NCI-H345 treated with DMSO at 0.1 percent for 48 hours (cell line): ENCODE data around the gene MAP3K1.
"Not testable (repeated sequence)": the region's sequence is repeated elsewhere in the genome, so short reads cannot be mapped to it uniquely, and the experiment has no call there.

Source experiments
- DNase-seq: peaks from one replicate; lab custom pipeline; 2025; ENCODE audit not compliant: unreplicated experiment; lab: John Stamatoyannopoulos, UW

Gene MAP3K1

DNA sequence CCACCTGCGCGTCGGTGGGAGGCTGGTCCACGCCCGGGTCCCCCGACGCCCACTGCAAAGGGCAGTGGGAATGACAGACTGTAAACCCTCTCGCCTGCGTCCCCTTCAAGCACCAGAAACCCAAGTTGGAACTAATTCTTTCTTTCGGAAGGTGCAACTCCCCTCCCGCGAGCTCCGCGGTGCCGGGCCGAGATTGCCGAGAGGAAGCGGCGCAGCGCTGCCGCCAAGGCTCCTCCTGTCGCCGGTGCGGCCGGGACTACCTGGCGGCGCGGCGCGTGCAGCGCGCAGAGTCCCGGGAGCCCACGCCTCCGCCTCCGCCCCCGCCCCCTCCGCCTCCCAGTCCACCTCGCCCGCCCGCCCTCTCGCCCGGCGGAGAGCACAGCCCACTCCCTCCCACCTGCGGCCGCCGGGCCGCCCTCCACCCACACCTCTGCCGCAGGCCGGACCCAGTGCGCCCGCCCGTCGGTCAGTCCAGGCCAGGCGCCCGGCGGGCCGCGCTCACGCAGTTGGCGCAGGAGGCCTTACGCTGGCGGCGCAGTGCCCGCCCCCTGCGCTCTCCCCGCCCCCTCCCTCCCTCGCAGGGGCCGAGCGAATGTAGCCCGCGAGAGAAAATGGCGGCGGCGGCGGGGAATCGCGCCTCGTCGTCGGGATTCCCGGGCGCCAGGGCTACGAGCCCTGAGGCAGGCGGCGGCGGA, at the start of gene MAP3K1:
Gene MAP3K1 (plus strand): TSS at position 587 of the 695 bp plus-strand sequence. CDS start 25 bp downstream, at position 612.
- peak; percentile 23 for DNase-seq

DNA sequence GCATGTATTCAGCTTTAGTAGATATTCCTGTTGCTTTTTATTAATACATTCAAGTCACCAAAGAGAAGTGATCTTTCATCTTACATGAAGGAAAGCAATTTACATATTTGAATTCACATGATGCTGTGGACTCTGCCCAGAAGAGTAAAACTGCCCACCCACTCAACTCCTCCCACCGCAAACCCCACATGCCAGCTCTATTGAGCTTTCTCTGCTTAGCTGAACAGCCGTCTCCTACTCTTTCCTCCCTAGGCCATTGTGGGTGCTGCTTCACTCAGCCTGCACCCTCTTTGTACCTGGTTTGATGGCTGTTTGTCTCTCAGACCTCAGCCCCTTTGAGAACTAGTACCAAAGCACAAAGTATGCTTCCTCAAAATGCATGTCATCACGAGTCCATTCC, 48.4 kb upstream of the MAP3K1 start:
- no peak for DNase-seq

DNA sequence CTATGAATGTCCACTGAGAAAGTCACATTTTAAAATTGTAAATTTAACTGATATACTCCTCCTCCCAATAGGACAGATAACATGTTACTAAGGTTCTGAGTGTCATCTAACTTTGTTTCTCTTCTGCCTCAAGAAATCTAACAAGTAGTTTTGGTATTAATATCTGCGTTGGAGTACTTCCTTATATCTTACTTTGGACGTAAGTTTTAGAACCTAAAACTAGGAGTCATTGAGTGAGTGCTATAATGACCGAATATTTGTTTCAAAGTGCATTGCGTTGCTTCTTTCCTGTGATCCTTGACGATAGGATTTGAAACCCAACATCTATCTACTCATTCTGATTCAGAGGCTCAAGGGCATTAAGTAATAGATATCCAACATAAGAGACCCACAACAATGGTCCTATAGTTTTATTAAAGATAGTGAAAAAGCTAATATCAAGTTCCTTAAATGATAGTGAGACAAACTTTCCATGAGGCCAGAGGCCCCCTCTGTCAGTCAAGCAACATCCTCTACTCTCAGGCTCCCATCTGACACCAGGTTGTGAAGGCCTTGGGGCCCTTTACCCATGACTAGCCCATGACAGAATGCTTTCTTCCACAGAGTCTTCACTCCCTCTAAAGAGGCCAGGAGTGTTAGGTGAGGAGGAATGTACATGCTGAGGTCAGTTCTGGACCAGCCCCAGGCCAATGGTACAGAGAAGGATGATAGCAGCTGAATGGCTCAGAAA, 45.3 kb upstream of the MAP3K1 start:
- DNase-seq, result no peak

DNA sequence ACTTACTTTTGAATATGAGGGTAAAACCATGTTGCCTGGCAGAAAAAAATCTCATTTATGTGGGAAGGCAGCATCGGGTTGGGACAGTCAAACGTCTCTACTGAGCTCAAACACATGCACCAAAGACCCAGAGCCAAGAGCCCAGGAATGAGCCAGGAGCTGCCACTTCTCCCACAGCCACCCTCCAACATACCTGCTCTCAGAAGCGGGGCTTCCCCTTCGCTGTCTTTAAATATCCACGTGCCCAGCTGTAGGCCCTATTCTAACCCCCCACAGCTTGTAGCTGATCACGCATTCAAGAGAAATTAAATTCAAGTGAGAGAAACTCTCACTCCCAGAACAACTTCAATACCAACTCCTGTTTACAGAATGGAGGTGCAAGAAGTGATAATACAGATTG, 42.6 kb upstream of the MAP3K1 start:
- no peak for DNase-seq

DNA sequence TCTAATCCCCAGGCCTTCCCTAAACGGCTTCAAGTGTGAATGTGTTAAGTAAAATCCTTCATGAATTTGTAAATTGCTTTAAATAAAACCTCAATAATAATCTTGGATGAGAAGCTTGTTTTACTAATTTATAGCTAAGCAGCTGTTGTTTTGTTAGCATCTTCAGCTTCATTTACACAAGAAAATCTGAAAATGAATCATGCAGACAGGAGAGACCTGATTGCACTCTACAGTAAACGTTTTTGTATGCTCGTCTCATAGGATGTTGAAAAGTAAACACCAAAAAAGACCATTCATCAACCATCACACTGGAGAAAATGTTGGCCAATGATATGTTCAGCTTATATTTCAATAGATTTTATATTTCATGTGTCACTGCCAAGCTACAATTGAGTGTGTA, 40.4 kb upstream of the MAP3K1 start:
- no peak for DNase-seq

DNA sequence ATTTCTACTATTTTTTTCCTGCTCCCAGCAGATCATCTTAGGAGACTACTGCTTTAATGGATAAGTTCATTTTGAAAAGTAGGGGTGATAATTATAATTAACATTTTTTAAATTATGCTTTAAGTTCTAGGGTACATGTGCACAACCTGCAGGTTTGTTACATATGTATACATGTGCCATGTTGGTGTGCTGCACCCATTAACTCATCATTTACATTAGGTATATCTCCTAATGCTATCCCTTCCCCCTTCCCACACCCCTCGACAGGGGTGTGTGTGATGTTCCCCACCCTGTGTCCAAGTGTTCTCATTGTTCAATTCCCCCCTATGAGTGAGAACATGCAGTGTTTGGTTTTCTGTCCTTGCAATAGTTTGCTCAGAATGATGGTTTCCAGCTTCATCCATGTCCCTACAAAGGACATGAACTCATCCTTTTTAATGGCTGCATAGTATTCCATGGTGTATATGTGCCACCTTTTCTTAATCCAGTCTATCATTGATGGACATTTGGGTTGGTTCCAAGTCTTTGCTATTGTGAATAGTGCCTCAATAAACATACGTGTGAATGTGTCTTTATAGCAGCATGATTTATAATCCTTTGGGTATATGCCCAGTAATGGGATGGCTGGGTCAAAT, 39.0 kb upstream of the MAP3K1 start:
- not testable (repeated sequence) for DNase-seq

DNA sequence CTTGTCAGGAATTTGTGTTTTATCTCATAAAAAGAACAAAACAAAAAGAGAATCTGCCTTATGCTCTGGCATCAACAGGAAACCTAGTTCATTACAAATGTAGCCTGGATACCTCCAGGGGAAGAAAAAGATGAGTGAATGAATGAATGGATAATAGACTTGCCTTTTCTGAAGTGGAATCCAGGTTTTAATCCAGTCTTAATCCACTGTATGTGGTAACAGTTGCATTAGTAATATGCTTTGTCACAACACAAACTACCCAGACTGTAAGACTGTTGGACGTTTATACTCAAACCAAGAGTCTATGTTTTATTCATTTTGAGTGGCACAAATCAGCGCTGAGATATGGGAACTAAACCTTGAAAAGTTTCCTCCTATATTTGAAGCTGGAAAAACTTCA, 32.1 kb upstream of the MAP3K1 start:
- DNase-seq, result no peak

DNA sequence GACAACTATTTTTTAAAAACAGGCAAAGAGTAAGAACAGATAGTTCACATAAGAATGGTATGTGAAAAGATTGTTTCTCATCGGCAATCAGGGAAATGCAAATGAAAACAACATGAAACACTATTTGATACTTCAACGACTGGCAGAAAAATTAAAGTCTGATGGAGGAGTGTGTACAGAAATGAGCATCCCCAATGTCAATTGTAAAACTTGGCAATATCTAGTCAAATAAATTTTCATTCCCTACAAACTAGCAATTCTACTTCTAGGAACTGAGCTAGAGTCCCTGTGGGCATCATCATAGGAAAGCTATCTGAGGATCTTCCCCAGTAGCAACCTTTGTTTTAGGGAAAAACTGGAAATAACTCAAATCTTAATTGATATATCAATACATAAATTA, 29.0 kb upstream of the MAP3K1 start:
- no peak for DNase-seq

DNA sequence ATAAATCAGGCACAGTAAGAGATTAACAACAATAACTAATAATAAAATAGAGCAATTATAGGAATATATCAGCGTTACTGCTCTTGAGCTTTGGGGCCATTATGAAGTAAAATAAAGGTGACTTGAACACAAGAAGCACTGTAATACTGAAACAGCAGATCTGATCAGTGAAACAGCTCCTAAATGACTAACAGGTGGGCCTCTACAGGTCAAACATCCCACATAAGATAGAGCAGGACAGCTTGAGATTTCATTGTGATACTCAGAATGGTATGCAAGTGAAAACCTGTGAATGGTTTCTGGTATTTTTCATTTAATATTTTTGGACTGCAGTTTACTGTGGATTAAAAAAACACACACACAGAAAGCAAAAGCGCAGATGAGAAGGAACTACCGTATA, 24.0 kb upstream of the MAP3K1 start:
- DNase-seq, result no peak

DNA sequence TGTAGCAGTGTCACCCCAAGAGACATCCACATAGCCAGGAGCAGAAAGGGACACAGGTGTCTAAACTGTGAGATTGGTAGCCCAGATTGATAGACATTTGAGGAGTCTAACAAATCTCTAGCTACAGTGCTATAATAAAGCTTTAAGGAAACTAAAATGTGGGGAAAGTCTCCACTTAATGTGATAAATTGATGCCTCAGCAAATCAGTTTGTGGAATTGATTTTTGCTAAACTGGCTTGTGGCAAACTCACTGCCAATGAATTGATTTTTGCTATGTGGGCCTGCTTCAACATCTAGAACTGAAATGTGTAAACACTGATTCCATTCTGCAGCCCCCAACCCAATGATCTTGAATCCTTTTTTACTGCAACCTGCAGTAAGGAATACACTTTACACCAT, 16.8 kb upstream of the MAP3K1 start:
- no peak for DNase-seq

DNA sequence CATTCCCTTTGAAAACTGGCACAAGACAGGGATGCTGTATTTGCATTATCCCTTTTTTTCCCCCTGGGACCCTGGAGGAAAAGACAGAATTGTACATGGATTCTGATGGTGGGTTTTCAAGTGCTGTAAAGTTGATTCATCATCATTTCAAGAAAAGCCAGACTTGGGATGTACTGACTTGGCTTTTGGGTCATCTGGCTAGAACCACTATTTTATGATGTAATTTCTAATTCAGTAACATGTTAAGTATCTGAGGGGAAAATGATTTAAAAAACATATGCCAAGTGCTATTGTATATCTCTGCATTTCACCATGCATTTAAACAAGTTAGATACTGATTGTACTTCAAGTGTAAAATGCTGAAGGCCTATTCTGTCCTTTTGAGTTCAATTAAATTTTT, 15.2 kb upstream of the MAP3K1 start:
- no peak for DNase-seq

DNA sequence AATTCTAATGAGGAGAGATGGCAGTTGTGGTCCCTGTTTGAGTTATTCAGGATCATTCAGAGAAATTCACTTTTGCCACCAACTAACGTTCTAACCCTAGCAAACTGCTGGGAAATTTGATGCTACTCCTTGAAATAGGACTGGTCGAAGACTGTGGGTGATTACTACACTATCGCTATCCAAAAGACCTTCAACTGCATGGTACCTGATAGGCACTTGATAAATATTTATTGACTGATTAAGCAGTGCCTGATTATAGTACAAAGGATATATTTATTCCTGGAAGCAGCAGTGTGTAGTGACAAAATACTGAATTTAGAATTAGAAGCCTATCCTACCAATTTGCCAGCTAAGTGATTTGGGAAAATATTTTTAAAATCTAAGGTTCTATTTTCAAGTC, 14.1 kb upstream of the MAP3K1 start:
- DNase-seq, result no peak

DNA sequence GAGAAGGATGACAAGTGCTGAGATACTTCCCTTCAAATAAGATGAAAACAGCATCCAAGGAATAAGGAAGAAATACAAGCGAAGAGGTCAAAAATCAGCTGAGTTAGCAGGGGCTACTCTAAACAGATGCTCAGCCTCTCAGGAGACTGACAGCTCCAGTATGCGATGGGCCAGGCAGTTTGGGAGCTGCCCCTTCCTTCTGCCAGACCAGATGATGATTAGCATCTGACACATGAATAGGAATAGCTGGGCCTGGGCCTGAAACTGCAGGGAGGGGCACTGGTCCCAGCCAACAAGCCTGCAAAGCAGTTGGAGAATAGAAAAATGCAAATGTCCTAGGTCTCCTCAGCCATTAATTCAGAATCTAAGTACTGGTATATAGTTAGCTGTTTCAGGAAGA, 13.1 kb upstream of the MAP3K1 start:
- DNase-seq, result no peak

DNA sequence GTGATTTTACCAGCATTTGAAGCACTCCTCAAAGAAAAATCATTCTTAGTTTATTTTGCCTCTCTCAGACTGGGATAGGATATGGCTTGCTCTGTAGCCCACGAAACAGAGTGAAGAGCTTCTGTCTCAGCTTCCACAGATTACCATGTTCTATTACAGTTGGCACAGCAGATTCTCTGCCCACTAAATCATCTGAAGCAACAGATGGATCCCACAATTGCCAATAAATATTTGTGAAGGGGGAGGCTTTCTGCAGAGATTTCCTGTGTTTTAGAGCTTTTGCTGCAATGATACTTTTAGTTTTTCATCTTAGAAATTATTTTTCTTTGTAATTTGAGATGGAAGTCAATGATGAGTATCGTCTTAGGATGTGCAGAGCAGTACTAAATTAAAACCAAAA, 12.3 kb upstream of the MAP3K1 start:
- no peak for DNase-seq

DNA sequence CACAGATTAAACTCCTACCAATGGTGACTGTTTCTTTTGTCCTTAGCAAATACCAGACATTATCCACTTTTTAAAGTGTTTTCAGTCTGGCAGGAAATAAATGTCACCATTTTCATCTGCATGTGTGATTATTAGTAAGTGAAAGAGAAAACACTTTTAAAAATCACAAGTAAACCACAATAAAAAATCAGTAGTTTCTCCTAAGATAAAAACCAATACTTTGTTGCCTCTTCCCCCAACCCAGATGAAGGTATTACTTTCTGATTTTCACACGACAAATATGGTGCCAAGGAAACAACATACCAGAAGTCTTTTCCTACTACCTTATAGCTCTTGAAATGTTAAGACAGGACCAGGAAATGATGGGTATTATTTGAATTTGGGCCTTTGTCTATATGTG, 11.5 kb upstream of the MAP3K1 start:
- no peak for DNase-seq

DNA sequence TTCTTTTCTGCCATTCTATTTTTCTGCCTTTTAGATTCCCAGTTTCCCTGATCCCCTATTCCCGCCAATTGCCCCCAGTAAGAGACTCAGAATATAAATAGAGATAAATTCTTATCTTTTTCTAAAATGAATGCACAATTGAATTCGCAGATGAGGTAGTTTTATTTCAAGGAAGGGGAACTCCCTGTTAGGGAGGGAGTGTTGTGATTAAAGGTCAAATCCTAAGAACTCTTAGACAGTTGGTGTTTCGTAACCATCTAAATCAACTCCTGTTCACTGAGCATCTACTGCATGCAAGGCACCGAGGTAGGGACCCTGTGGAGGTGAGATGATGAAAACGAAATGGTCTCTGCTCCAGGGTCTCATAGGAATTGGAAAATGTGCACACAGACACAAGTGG, 7.7 kb upstream of the MAP3K1 start:
- no peak for DNase-seq

DNA sequence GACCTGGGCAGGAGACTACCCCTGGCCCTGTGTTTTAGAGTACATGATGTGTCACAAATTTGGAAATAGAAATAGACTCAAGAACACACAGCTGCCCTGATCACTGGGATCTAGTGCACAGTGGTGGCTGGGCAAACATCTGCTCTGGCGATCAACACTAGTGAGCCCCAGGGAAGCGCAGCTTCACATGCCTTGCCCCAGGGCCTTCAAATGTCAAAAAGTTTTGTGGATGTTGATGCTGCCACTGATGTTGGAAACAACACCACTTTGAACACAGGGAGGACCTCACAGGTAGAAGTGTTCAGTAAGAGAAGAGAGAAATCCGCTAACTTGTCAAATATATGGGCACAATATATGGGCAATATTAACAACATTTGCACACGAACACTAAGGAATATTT, 7.1 kb upstream of the MAP3K1 start:
- no peak for DNase-seq

DNA sequence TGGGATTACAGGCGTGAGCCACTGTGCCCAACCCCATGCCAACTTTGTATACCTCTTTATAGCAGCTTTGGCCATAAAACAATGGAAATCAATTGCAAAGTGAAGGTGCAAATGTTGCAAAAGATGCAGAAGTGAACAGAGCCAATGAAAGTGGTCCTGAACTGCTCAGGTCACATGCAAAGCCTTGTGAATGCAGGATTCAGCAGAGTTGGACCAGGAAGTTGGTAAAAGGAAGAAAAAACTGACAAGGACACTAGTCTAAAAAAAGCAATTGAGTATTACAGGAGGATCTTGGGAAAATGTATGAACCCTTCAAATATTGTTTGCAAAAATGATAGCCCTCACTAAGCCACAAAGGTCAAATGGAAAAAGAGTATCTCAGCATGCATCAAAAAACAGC, 4.5 kb upstream of the MAP3K1 start:
- DNase-seq, result no peak

DNA sequence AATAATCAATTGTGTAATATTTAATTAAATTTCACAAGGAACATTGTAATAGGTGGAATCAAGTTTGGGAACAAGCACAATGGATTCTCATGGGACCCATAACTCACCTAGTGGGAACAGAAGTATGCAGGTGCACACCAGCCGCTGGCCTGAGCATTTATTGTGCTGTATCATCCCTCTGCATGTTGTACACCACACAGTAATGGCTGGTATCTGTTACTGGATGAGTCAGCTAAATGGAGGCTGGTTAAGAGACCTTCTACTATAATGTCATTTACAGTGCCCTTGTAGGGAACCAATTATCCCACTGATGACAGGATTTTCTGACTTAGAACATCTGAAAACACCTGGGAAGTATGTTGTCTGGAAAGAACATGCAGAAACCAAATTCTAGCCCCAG, 3.2 kb upstream of the MAP3K1 start:
- no peak for DNase-seq

DNA sequence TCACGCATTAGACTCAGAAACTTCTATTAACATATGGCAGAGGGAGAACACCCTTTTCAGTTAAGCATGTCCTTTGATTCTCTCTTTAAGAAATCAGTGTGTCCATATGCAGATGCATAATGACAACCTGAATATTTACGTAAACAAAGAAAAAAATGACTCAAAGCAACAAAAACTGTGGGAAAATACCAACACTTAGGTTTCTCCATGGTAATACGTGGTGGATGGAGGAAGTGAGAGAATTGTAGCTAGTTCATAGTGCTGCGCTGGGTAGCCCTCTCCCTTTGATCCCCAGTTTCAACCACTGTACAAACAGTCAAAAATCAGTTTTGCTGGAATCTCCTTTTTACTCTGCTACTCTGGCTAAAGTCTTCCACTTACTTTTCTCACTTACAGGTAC, 2.0 kb upstream of the MAP3K1 start:
- DNase-seq, result no peak

DNA sequence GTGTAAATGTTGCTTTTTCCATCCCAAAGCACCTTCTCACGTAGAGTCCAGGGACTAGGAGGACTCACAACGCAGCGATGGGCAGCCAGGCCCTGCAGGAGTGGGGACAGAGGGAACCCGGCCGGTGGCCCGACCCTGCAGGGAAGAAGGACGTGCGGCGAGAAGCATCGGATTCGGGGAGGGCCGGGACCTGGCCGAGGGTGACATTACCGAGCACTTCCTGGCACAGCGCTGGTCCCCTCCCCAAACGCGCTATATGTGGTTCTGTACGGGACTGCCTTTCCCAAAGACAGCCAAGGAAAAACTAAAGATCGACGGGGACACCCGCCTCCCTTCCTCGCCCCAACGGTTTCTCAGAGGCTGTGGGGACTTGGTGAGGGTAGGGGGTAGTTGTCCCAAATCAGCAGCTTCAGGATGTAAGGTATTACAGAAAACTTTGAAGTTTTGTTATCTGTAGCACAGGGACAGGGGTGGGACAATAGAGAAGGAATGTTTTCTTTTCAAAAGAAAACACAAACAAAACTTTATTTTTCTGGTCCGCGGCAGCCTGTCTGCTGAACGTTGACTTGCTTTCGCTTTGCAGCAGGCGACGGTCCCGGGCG, 887 bp upstream of the MAP3K1 start:
- DNase-seq, result no peak
